ENCODE results near the gene VSTM1.

DNA sequence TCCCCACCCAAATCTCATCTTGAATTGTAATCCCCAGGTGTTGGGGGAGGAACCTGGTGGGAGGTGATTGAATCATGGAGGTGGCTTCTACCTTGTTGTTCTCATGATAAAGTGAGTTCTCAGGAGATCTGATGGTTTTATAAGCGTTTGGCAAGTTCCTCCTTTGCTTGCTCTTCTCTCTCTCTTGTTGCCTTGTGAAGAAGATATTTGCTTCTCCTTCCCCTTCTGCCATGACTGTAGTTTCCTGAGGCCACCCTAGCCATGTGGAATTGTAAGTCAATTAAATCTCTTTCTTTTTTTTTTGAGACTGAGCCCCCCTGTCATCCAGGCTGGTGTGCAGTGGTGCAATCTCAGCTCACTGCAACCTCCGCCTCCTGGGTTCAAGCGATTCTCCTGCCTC is 34.4 kb downstream of the VSTM1 start:
- TF ChIP-seq POLR2AphosphoS5 (IDR thresholded peaks at IDR 0.05; ENCODE audit: low read depth, low read length) (no peak), SPI1 (IDR thresholded peaks at IDR 0.05; ENCODE audit: low read depth, low read length) (no peak), POLR2A (IDR thresholded peaks at IDR 0.05; ENCODE audit: low read depth, low read length) (no peak), TAF1 (IDR thresholded peaks at IDR 0.05; ENCODE audit: low read depth, low read length) (no peak), POU2F2 (IDR thresholded peaks at IDR 0.05; ENCODE audit: low read depth, low read length) (no peak)

All from GM12891 (cell line).